ENCODE measurements around the gene STYXL1. TPM values are rescaled to one million over a fixed set of nuclear protein-coding genes. Genes with fewer than 3 reads are reported as not detected.

Gene STYXL1
- total RNA-seq, 1 experiment from 2014 or later = 42.3 TPM

DNA sequence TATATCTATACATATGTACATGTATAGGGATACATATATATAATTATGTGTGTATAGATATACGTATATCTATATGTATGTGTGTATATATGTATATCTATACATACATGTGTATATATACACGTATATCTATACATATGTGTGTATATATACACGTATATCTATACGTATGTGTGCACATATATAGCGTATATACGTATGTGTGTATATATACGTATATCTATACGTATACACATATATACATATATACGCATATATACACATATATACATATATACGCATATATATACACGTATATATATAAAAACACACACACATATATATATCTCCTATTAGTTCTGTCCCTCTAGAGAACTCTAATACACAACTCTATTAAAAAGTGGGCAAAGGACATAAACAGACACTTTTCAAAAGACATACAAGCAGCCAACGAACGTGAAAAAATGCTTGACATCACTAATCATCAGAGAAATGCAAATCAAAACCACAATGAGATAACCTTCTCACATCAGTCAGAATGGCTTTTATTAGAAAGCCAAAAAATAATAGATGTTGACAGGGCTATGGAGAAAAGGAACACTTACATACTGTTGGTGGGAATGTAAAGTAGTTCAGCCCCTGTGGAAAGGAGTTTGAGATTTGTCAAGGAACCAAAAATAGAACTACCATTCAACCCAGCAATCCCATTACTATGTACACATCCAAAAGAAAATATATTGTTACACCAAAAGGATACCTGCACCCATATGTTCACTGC, 31.4 kb downstream of the STYXL1 start:
- no peak for TF ChIP-seq CTCF (IDR thresholded peaks at IDR 0.05; ENCODE audit: insufficient read depth in 1 of 2, low read depth in 1 of 2, low read length in 1 of 2, severe bottlenecking in 1 of 2, unreplicated experiment in 1 of 2)

DNA sequence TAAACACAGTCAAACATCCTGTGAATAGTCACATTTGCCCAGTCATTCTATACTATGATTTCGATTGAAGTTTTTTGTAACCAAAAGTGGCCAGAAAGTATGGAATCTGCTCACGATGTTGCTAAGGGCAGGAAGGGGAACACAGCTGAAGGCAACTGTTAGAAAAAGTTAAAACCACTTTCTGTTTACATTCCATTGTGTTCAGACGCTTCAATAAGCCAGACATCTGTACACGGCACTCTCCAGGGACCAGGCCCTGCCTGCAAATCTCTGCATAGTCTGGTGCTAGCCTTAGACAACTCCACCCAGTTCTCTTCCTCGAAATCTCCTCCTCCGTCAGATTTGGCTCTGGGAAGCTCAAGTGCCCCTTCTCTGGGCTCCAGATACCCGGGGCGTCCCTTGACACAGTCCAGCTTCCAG, 36.3 kb downstream of the STYXL1 start:
- H3K27me3 ChIP-seq (replicated peaks; ENCODE audit: control insufficient read depth, insufficient read depth, low read length) = no peaks in the 10 kb centered on the region
- no TSS peak for BruUV-seq (replicated peaks)
- ChIA-PET POLR2A (interaction anchor here (0.6 kb wide), 1 partner anchor 8 kb away, joined by 5 read pairs; no protein-coding TSS in a partner anchor), CTCF (no interaction called here)
- Mint-ChIP-seq H3K27me3 (ENCODE audit: insufficient read depth, unreplicated experiment) (no peaks in the 10 kb centered on the region), H3K9me3 (ENCODE audit: unreplicated experiment) (no peaks in the 10 kb centered on the region), H3K36me3 (ENCODE audit: insufficient read depth, unreplicated experiment) (peaks cover 8% of the 10 kb centered on the region), H3K4me1 (ENCODE audit: low read depth, unreplicated experiment) (no peaks in the 10 kb centered on the region), H3K4me3 (ENCODE audit: unreplicated experiment) (no peak overlapping the region), H3K27ac (ENCODE audit: unreplicated experiment) (no peak overlapping the region)
- no peak for DNase-seq
- H3K9me3 ChIP-seq = no peaks in the 10 kb centered on the region
- no peaks in the 10 kb centered on the region for H3K36me3 ChIP-seq (ENCODE audit: control insufficient read depth, insufficient read depth, low read length)
- no peak for TF ChIP-seq CTCF (IDR thresholded peaks at IDR 0.05; ENCODE audit: insufficient read depth in 1 of 2, low read depth in 1 of 2, low read length in 1 of 2, severe bottlenecking in 1 of 2, unreplicated experiment in 1 of 2)
- no peak overlapping the region for H3K4me3 ChIP-seq (ENCODE audit: low read depth, low read length)
- H3K4me1 ChIP-seq = no peaks in the 10 kb centered on the region
- intact Hi-C loops (cut with micrococcal nuclease; ENCODE audit: unreplicated experiment) = no loop called here

More for the DNA sequence above, 31.4 kb downstream of the STYXL1 start:
- H3K9me3 Mint-ChIP-seq (ENCODE audit: unreplicated experiment) = no peaks in the 10 kb centered on the region
- no peak for DNase-seq
- Histone ChIP-seq H3K4me3 (ENCODE audit: low read depth, low read length) (no peak overlapping the region), H3K27me3 (replicated peaks; ENCODE audit: control insufficient read depth, insufficient read depth, low read length) (no peaks in the 10 kb centered on the region), H3K36me3 (ENCODE audit: control insufficient read depth, insufficient read depth, low read length) (no peaks in the 10 kb centered on the region), H3K4me1 (no peaks in the 10 kb centered on the region), H3K9me3 (no peaks in the 10 kb centered on the region)
- CTCF ChIA-PET = no interaction called here
- H3K27ac Mint-ChIP-seq (ENCODE audit: unreplicated experiment) = no peak overlapping the region
- no peak overlapping the region for H3K4me3 Mint-ChIP-seq (ENCODE audit: unreplicated experiment)
- no TSS peak for BruUV-seq (replicated peaks)
- H3K36me3 Mint-ChIP-seq (ENCODE audit: insufficient read depth, unreplicated experiment) = peaks cover 18% of the 10 kb centered on the region
- POLR2A ChIA-PET = interaction anchor here (0.5 kb wide), 1 partner anchor 31 kb away, joined by 3 read pairs; the partner anchor contains the start of gene STYXL1
- H3K4me1 Mint-ChIP-seq (ENCODE audit: low read depth, unreplicated experiment) = no peaks in the 10 kb centered on the region
- H3K27me3 Mint-ChIP-seq (ENCODE audit: insufficient read depth, unreplicated experiment) = no peaks in the 10 kb centered on the region
- intact Hi-C loops (cut with micrococcal nuclease; ENCODE audit: unreplicated experiment) = no loop called here

DNA sequence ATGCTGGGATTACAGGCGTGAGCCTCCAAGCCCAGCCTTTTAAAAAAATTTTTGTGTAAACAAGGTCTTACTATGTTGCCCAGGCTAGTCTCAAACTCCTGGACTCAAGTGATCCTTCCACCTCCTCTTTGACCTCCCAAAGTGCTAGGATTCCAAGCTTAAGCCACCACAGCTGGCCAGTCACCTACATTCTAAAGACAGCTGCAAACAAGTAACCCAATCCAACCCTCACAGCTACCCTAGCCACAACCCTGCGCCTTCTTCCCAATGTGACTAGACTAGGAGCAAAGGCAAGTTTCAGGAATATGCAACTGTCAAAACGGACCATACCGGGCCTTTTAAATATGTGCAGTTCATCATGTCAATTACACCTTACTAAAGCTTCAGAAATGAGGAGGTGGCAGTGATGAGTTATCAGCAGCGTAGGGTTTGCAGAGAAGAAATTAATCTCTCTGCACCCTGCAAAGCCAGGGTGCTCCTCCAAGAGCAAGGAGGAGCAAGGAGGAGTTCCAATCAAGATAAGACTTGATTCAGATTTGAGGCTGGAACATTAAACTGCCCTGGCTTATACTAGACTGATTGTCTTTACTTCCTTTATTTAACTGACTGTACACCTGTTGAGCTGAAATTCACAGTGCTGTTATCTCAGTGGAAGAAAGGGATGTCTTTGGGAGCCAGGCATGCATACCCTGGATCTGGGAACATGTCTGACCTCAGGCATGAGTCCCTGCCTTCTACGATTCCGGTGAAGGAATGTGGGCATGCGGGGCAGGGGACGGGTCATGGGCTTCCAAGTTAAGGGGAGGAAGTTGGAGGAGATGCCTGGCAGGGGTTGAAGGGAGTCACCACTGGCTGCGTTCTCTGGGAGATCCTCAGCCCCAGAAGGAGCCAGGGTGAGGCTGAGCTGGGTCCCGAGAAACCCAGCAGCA, 37.9 kb downstream of the STYXL1 start:
- no peak overlapping the region for H3K4me3 ChIP-seq (ENCODE audit: low read depth, low read length)
- no peaks in the 10 kb centered on the region for H3K4me1 Mint-ChIP-seq (ENCODE audit: low read depth, unreplicated experiment)
- intact Hi-C loops (cut with micrococcal nuclease; ENCODE audit: unreplicated experiment) = no loop called here
- no peak overlapping the region for H3K27ac Mint-ChIP-seq (ENCODE audit: unreplicated experiment)
- no peaks in the 10 kb centered on the region for H3K9me3 Mint-ChIP-seq (ENCODE audit: unreplicated experiment)
- ChIA-PET POLR2A (no interaction called here), CTCF (interaction anchor here (1.1 kb wide), 1 partner anchor 143 kb away, joined by 3 read pairs; no protein-coding TSS in a partner anchor)
- no peaks in the 10 kb centered on the region for H3K9me3 ChIP-seq
- no peaks in the 10 kb centered on the region for H3K27me3 ChIP-seq (replicated peaks; ENCODE audit: control insufficient read depth, insufficient read depth, low read length)
- H3K4me3 Mint-ChIP-seq (ENCODE audit: unreplicated experiment) = no peak overlapping the region
- DNase-seq = no peak
- H3K27me3 Mint-ChIP-seq (ENCODE audit: insufficient read depth, unreplicated experiment) = no peaks in the 10 kb centered on the region
- H3K4me1 ChIP-seq = no peaks in the 10 kb centered on the region
- H3K36me3 ChIP-seq (ENCODE audit: control insufficient read depth, insufficient read depth, low read length) = no peaks in the 10 kb centered on the region
- BruUV-seq (replicated peaks) = no TSS peak
- H3K36me3 Mint-ChIP-seq (ENCODE audit: insufficient read depth, unreplicated experiment) = peaks cover 4% of the 10 kb centered on the region
- no peak for TF ChIP-seq CTCF (IDR thresholded peaks at IDR 0.05; ENCODE audit: insufficient read depth in 1 of 2, low read depth in 1 of 2, low read length in 1 of 2, severe bottlenecking in 1 of 2, unreplicated experiment in 1 of 2)
